NCI-H146 treated with DMSO at 0.1 percent for 48 hours (cell line): ENCODE results near the gene CTSE.
"Not testable (repeated sequence)": the region's sequence is repeated elsewhere in the genome, so short reads cannot be mapped to it uniquely, and the experiment has no call there.

Experiments
- DNase-seq: peaks from one replicate; lab custom pipeline; 2025; ENCODE audit not compliant: unreplicated experiment; lab: John Stamatoyannopoulos, UW

CTSE gene

GRCh38 chr1:206020393-206021007 is 3.2 kb downstream of the CTSE start:
- no peak for DNase-seq

- DNase-seq = no peak
These were observed 8.6 kb downstream of the CTSE start for GRCh38 chr1:206015071-206015470.

- DNase-seq = no peak
These were observed 9.1 kb downstream of the CTSE start for GRCh38 chr1:206014601-206015000.

GRCh38 chr1:206013026-206013795 is 10.5 kb downstream of the CTSE start:
- no peak for DNase-seq

GRCh38 chr1:206012086-206012859 is 11.4 kb downstream of the CTSE start:
- no peak for DNase-seq

GRCh38 chr1:206011057-206011456 is 12.6 kb downstream of the CTSE start:
- DNase-seq = no peak

GRCh38 chr1:206010060-206010459 is 13.6 kb downstream of the CTSE start:
- DNase-seq = no peak

GRCh38 chr1:206006946-206007345 is 16.7 kb downstream of the CTSE start:
- DNase-seq = no peak

- DNase-seq = no peak
These were observed 17.9 kb downstream of the CTSE start for GRCh38 chr1:206005778-206006180.

- DNase-seq = no peak
These were observed 18.5 kb downstream of the CTSE start for GRCh38 chr1:206005234-206005633.

- no peak for DNase-seq
These were observed 18.9 kb downstream of the CTSE start for GRCh38 chr1:206004826-206005225.

- no peak for DNase-seq
These were observed 19.6 kb downstream of the CTSE start for GRCh38 chr1:206003854-206004800.

- no peak for DNase-seq
These were observed 20.6 kb downstream of the CTSE start, which contains the start of gene RAB7B for GRCh38 chr1:206002871-206003801. Gene RAB7B, minus strand, starts transcription at chr1:206003395. Its CDS starts 9,260 bp downstream, at chr1:205994135.

GRCh38 chr1:206002160-206002559 is 21.5 kb downstream of the CTSE start:
- DNase-seq = no peak

- no peak for DNase-seq
These were observed 22.2 kb downstream of the CTSE start for GRCh38 chr1:206001476-206001888.

GRCh38 chr1:206000641-206001339 is 22.9 kb downstream of the CTSE start:
- no peak for DNase-seq

- no peak for DNase-seq
These were observed 25.0 kb downstream of the CTSE start for GRCh38 chr1:205998457-205999241.

GRCh38 chr1:205996641-205997040 is 27.1 kb downstream of the CTSE start:
- not testable (repeated sequence) for DNase-seq
